HG03175 (cell line): Measurements from ENCODE around the gene CAPSL.
"Not testable (repeated sequence)": the region's sequence is repeated elsewhere in the genome, so short reads cannot be mapped to it uniquely, and the experiment has no call there.

Source experiments
- ATAC-seq: cut with Tn5 transposase; IDR thresholded peaks from one replicate; pipeline ENCODE4 v1.9.1; 2021; ENCODE audit warnings: mild to moderate bottlenecking, moderate library complexity; ENCODE audit not compliant: unreplicated experiment

Gene CAPSL

DNA sequence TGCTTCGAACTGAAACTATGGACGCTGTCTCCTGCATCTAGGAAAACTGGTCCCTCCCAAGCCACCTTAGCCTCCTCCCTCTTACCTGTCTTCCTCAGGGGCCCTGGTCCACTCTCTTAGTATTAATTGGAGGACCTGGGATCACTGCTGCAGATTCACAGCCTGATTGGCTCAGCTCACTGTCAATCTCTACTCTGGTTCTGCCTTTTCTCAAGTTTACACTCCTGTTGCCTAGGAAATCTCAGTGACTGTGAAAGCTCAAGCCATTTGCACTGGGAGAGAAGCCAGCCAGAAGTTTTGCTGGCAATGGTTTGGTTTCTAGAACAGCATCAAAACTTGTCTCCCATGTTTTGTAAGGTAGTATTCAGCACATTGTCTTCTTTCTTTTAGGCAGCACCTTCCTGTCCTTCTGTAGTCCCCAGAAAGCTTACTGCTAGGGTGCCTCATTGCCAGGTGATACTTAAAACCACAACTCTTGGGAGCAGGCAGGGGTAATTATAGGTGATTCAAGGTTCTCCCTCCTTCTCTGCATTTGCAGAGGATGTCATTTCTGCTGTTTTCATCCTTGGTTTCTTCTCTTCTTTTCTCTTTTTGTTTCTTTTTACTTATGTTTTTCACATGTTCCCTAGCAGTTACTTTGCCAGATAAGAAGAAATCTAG lies at the start of gene CAPSL:
CAPSL (minus strand) TSS at position 55 of the 660 bp plus-strand sequence. CDS start 17,502 bp downstream, outside the sequence.
- no peak for ATAC-seq

DNA sequence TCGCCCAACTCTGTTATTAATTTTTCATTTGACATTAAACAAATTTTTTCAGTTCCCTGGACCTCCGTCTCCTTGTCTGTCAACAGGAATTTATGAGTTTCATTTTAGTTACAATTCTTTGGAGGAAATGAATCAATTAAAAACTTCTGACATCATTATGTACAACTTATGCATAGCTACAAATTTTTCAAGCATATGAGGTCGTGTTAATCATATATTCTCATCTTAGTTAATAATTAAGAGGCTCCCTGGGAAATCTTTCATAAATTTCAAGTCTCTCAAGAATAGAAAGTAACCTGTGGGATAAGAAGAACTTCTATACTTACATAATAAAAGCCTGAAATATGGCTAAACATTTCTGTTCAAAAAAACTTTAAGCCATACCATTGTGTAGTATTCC lies 49.4 kb upstream of the CAPSL start:
- ATAC-seq: no peak

DNA sequence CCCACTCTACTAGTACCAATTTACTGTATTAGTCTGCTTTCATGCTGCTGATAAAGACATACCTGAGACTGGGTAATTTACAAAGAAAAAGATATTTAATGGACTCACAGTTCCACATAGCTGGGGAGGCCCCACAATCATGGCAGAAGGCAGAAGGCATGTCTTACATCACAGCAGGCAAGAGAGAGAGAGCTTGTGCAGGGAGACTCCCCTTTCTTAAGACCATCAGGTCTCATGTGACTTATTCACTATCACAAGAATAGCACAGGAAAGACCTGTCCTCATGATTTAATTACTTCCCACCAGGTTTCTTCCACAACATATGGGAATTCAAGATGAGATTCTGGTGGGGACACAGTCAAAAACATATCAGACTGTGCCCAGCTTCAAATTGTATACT lies 41.3 kb upstream of the CAPSL start:
- no peak for ATAC-seq

DNA sequence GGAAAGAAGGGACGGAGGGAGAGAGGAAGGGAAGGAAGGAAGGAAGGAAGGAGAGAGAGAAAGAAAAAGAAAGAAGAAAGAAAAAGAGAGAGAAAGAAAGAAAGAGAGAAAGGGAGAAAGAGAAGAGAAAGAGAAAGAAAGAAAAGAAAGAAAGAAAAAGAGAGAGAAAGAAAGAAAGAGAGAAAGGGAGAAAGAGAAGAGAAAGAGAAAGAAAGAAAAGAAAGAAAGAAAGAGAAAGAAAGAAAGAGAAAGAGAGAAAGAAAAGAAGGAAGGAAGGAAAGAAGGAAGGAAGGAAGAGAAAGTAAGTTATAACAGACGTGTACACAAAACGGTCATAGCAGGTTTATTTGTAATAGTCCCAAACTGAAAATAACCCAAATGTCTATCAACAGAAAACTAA lies 38.4 kb upstream of the CAPSL start:
- not testable (repeated sequence) for ATAC-seq

DNA sequence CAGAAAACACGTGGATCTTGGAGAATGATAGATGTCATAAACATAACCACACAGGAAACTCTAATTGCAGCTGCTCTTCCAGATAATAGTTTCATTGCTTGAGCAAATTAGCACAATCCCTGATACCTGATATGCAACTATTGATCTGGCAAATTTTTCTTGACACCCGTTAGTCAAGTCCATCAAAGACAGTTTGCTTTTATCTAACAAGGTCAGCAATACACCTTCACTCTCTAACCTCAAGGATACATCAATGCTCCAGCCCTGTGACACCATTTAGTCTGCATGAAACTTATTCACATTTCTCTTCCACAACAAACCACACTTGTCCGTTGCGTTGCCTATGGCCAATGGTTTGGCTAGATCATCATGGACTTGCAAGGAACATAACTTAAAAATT lies 36.1 kb upstream of the CAPSL start:
- ATAC-seq: no peak

DNA sequence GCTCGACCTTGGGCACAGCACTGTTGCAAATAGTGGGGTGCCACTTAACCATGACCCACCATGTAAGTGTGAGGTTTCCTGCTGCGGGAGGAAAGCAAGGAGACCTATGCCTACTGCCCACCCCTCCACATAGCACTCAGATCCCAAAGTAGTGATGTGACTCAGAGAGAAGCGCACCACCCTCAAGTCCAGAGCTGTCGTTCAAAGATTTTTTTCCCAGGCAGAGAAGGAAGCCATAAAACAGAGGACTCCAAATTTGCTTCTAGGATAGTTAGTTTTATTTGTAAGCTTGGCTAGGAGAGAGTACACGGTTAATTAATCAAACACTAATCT lies 33.4 kb upstream of the CAPSL start:
- ATAC-seq: no peak

DNA sequence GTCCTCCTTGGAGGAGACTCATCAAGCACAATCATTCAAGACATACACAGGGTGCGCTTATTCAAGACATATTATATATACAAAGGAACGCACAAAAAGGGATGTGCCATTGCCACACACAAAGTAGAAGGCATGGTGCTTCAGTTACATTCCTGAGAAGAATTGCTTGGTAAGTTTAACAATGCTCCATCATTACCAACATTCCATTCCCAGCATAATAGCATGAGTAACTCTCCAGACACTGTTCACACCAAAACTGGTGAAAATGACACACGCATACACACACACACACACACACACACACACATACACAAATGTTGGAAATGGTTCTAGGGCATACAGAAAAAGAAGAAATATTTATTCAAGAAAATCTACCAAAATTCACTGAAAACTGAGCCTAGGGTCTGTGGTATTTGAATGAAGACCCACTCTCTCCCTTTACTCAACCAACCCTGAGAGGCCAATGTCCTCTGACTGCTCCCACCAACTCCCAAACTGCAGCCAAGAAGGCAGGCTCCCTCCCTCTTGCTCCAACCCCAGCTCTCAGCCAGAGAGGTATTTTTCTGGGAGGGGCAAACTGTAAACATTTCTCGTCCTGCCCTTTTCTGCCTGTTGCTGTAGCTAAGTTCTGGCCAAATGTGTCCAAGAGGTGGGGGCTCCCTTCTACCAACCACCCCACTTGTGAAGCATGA lies 32.9 kb upstream of the CAPSL start:
- ATAC-seq: no peak

DNA sequence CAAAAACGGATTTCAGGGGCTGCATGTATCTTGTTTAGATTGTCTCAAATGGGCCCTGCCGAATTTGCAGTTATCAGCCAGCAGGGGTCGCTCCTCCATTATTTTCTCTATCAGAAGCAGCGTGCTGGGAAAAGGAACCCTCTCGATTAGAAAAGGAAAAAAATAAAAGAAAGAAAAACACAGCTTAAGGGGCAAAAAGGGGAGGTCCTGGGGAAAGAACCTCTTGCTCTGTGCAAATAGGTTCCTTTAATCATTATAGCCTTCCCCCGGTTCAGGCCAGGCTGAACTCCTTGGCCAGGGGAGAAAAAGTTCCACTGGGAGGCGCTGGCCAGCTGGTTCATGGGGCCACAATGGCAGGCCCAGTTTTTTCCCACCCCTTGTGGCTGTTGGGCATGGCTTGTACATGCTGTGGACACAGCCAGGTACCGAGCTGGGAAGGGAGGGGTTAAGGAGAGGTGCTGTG lies 25.0 kb upstream of the CAPSL start:
- no peak for ATAC-seq

DNA sequence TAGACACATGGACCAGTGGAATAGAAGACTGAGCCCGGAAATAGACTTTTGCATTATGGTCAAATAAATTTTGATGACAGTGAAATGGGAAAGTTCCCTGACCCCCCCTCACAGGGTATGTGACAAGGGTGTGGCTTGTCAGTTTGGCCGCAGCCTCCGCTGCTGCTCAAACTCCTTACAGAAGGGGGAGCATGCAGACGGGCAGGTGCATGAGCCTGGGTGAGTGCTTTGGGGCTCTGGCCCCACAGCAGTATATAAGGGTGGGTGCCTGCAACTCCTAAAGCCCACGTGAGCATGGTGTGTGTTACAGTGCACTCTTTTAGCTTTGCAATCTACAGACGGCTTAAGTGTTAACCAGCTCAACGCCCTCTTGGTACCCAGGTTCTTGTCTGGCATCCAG lies 21.9 kb upstream of the CAPSL start:
- ATAC-seq: no peak

DNA sequence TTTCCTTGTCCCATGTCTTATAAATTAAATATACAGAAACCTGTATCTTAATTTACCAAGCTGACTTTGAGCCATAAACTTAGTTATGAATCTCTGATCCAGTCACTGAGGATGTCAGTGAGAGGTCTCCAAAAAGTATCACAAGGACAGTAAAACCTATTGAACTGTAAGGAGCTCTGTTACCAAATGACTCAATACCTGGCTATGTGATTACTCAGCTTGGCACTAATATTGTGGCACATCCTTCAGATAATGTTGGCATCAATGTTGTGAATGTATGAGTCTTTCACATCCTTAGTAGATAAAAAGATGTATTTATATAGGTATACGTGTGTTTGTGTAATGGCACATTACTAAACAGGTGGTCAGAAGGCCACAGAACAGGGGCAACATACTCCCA lies 18.0 kb upstream of the CAPSL start:
- ATAC-seq: no peak

DNA sequence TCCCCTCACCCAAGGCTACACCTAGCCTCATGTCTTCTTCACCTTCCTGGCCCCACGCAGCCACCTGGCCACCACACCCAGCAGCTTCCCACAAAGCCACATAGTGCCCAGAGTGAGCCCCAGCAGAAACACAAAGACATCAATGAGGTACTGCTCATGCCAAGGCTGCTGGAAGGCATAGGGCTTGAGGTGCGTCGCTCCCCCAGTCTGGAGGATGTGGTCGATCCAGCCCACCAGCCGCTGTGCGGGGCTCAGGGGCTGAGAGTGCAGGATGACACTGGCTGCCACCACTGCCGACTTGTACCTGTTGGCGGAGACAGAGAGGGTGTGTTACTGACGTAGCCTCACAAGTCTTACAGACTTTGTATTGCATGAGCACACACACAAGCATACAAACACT lies 15.8 kb upstream of the CAPSL start:
- no peak for ATAC-seq

DNA sequence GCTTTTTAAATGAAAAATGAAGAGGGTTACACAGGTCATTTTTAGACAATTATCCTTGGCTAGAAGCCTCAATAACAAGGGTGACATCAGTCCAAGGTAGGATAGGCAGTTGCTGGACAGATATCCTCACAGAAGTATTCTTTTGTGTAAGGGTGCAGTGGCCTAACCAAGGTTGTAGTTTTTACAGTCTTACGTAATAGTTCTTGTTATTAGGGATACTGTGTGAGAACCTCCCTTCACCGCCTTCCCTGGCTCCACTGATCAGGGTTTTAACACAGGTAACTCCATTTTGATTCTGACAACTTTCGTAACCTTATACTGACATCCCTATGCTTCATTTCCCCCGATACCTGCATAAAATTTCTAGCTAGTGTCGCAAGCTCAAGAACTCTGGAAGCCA lies 8.7 kb upstream of the CAPSL start:
- no peak for ATAC-seq

DNA sequence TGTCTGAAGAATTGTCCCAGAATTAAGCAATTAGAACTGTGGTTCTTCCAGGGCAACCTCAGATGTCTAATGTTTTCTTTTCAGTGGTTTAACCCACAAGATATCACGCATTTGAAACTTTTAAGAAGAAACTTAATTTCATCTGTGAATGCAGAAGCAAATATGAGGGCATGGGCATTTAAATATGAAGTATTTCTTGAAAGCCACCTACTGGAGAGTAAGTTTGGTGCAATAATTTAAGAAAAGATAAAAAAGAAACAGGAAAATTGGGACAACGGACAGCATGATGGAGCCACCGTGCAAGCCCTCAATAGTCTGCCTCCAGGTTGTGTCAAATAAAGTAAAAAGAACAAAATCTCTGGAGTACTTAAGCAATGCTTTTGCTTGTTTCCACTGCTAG lies 1.2 kb upstream of the CAPSL start:
- ATAC-seq: no peak

DNA sequence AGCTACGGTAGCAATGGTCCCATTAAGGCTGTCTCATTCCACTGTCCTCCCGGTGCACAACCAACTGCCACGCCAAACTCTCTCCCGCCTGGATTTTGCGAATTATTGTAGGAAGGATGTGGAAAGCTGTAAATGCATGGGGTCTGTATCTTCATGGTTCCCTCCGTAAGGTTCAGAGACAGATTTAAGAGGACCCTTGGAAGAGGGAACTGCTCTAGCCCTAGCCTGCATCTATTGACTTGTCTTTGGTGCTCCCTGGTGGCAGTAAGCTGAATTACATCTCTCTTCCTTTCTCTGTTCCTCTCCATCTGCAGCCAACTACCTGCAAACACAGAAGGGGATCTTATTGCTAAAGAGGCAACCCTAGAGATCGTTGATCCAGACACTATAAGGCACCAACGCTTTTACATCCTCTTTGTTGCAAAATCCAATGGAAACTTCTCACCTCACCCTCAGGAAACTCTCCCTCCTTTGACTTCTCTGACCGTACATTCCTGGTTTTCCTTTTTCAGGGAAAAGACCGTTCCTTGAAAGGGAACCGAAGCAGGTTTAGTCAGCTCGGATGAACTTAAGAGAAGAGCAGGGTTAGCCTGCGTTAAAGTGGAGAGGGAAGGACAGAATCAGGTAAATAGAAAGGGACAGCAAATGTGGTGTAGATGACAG lies 11.9 kb downstream of the CAPSL start:
- ATAC-seq: peak; percentile 83

DNA sequence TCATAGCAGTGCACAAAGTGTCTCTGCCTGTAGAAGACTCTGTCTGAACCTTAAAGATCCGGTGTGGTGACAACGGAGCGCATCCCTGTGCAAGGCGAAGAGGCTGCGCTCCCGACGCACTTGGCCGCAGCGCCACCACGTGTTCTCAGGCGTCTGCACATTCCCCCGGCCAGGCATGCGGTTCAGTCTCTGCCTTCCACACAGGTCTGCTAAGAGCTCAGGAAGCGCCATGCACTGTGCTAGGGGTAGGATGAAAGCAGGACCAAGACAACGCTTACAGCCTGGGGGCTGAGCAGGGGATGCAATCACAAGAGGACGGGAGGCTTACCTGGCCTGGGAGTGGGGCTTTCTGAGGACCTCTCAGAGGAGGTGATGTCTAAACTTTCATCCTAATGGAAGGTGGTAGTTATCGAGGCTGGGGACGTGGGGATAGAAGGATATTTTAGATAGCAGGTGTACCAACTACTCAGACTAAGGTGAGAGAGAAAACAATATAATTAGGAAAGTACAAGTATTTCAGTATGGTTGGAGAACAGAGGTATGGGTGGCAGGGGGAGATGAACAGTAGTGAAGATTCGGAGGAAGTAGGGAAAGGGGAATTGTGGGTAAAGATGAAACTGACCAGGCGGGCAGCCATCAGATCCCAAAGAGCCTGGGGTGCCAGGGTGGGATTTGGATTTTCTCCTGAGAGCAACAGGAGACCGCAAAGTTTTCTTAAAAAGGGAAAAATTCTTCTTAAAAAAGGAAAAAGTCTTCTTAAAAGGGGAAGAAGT lies 13.3 kb downstream of the CAPSL start:
- ATAC-seq: no peak

DNA sequence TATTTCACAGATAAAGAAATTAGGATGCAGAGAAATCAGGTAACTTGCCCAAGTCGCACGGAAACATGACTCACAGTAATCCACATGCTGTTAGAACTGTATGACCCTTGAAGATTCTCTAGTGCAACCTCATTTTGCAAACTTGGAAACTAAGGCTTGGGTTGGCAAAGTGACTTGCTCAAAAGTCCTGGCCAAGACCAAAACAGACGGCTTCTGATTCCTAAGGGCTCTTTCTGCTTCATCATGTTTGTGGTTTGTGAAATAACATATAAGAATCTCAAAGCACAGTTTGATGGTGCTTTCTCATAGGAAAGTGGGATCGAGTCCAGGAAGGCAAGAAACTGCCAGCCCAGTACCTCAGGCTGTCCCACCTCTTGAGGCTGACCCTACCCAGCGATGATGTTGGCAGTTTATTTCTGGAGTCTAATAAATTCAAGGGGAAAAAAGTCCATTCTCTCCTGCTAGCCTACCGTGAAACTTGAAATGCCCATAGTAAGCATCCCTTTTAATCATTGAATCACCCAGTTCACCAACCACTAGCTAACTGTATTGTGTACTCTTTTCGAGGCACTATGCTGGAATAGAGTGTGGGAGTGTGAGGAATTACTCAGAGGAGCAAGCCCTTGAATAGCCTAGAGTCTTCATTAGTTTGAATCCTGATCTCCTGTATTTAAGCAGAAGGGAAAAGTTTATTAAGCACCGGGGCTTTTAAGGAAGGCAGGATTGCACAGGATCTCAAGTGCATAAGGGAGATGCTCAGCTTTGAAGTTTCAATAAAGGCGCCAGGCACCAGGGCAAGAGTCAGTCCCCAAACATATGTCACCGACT lies 14.1 kb downstream of the CAPSL start:
- ATAC-seq: no peak

DNA sequence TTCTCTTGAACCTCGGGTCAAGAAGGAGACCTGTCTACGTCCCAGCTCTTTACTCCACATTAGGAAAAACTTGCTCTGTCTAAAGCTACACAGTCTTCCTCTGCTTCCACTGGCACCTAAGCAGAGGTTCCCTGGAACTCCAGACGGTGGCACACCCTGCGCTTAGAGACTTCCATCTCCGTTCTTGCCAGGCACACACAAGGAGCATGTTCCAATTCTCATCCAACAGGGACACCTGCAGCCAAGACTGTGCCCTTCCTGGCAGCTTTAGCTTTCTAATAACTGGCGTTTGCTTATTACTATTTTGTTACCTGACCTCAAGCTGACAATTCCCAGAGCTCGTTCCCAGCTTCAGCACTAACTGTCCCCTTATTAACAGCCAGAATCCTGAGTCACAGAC lies 16.0 kb downstream of the CAPSL start:
- no peak for ATAC-seq

DNA sequence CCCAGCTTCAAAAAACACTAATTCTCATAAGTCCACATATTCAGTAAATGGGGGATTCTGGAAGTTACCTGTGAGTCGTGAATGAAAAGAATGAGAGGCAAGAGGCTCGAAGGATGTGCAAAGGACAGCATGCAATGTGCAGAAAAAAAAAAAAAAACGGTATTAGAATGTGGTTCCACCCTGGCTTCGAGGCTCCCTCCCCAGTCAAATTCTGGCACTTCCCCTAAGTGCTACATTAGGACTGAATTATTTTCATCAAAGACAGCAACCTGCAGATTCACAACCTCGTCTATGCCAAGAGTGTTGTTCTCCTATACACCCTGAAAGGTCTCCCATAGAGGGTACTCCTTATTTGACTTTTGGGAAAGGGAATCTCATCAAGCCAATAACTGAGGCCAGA lies 16.5 kb downstream of the CAPSL start:
- ATAC-seq: no peak

DNA sequence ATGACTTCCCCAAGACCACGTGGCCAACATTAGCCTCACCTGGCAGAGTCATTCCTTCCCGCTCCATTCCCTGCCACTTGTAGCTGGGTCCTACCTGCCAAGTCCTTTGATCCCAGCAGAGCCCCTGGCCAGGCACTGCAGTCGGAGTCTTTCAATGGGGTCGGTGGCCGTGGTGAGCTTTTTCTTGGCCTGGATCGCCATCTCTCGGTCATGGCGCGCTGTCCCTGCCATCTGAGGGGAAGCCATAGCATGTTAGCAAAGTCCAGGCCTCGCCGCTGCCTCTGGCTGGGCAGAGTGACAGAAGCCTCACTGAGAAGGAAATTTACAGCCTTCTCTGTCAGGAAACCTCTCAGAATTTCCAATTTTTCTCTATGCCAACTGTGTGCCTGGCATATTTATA lies 17.5 kb downstream of the CAPSL start:
- no peak for ATAC-seq

DNA sequence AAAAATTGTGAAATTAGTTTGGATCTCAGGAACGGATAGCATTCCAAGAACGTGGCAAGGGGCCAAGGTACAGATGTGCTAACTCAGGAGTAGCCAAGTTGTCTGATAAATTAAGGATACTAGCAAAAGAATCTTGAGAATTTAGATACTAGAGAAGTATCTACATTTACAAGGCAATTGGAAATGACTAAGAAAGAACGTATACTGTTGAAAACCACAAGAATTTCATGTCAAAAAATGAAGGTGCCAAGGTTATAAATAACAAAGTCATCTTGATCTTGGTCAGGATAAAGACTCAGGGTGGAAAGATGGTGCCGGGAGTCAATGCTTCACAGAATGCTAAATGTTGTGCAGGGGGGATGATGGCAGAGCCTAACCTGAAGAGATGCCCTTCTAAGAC lies 19.2 kb downstream of the CAPSL start:
- no peak for ATAC-seq

DNA sequence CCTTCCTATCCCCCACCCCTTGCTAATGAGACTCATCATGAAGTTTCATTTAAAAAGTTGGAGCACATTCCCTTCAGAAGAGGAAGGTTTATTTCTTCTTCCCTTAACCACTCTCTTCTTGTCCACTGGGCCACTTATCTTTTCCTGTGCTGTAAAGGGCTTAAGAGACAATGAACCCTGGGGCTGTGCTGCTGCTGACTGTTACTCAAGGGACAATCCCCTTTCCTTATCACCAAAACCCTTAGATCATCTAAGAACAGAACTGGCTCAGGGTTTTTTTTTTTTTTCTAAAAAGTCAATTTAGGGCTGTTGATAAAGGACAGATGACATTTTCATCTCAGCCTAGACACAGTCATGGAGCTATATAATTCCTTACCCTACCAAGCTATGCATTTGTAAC lies 29.6 kb downstream of the CAPSL start:
- ATAC-seq: no peak
